SK-N-MC (cell line): Measurements from ENCODE around the gene PPFIBP2.

Experiments used
- EZH2 ChIP-seq: fragments of 200-600 bp; sonication (generic); IDR thresholded peaks from one replicate; pipeline ENCODE4 v1.6.1; 2017; ENCODE audit warnings: antibody characterized with exemption
- POLR2AphosphoS5 ChIP-seq: IDR thresholded peaks from 2 replicates; pipeline ENCODE4 v1.6.1; 2012; ENCODE audit warnings: mild to moderate bottlenecking, low read depth, low read length, borderline replicate concordance

DNA sequence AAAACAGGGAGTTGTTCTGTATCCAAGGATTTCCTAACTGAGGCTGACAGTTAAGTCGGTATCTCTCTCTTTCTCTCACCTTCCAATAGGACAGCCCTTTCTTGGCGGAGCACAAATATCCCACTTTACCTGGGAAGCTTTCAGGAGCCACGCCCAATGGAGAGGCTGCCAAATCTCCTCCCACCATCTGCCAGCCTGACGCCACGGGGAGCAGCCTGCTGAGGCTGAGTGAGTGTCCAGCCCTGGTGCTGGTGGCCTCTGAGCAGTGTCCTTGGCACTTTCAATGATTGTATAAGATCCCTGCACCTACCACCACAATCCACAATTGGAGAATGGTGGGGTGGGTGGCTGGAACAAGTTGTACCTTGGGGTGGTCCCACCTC lies 125.8 kb downstream of the PPFIBP2 start:
- no peak for TF ChIP-seq POLR2AphosphoS5
- TF ChIP-seq EZH2, result no peak
